Frontal cortex (tissue), 4 donors: Measurements from ENCODE around the gene SSTR4. TPM values are rescaled to one million over a fixed set of nuclear protein-coding genes. Genes with fewer than 3 reads are reported as not detected.
"Not testable (repeated sequence)": the region's sequence is repeated elsewhere in the genome, so short reads cannot be mapped to it uniquely, and the experiment has no call there.

Source experiments
- DNase-seq, 2 donors: peaks; one replicate each; pipeline ENCODE4 v3.0.0; 2012; ENCODE audit warnings: low spot score in 2 of 2
- FAIRE-seq: peaks from 2 replicates; lab custom pipeline; 2012; peaks lifted over from hg19 to GRCh38; lab: Jason Lieb, UNC
- total RNA-seq: library from RNA; depleted of rRNA; stranded (reverse); fragments of >200 nt; gene quantifications from one replicate; pipeline ENCODE4 v1.2.3, GENCODE V29; 2014
- donor health status: control.
- donor health status: control.
- donor health status: control.

SSTR4 gene, protein sequence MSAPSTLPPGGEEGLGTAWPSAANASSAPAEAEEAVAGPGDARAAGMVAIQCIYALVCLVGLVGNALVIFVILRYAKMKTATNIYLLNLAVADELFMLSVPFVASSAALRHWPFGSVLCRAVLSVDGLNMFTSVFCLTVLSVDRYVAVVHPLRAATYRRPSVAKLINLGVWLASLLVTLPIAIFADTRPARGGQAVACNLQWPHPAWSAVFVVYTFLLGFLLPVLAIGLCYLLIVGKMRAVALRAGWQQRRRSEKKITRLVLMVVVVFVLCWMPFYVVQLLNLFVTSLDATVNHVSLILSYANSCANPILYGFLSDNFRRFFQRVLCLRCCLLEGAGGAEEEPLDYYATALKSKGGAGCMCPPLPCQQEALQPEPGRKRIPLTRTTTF
- 0.41 TPM for total RNA-seq

- FAIRE-seq (no peak), DNase-seq (peak in 1 of 2 donors; percentile 44)
These were observed at the start of gene SSTR4 for GRCh38 chr20:23034721-23035671. SSTR4 (plus strand) TSS chr20:23035312; CDS start chr20:23035484, 172 bp downstream.

GRCh38 chr20:22986601-22987000 is 48.5 kb upstream of the SSTR4 start:
- DNase-seq (no peak), FAIRE-seq (no peak)

- FAIRE-seq, DNase-seq: not testable (repeated sequence)
These were observed 43.7 kb upstream of the SSTR4 start for GRCh38 chr20:22991424-22991823.

- no peak for DNase-seq
- FAIRE-seq: no peak
These were observed 41.3 kb upstream of the SSTR4 start for GRCh38 chr20:22993823-22994222.

DNA sequence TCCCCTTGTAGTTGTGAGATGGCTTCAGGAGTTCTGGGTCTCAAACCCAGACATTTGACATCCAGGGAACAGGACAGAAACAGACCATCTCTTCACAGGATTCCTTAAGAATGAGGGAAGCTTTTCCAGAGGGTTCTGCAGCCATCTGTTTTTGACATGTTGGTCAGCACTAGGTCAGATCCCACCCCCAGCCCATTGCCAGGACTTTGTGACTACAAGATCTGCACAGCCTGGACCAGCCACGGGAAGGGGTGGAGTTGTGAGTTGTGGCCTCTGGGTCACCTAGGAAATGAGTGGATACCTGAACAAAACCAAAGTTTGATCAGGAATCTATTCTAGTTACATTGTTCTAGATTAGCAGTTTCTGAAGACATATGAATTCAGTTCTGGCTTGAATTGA is 39.2 kb upstream of the SSTR4 start:
- no peak for FAIRE-seq
- no peak for DNase-seq

GRCh38 chr20:22998476-22998875 is 36.6 kb upstream of the SSTR4 start:
- no peak for FAIRE-seq
- no peak for DNase-seq

DNA sequence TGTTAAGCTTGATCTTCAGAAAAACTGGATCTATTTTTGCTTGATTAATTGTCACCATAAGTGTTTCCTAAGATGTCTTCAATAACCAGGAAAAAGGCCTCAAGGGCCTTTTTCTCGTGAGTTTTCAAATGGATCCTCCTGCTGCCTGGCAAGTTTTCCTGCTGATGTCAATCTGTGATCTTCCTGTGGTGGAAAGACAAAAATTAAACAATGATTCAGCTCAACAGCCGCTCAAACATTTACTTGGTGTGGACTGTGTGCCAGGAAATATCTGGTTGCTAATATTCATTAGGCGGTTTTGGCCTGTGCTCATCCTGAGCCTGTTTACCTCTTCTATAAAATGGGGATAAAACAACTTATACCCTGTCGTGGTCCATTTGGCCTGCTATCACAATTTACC is 35.4 kb upstream of the SSTR4 start:
- no peak for FAIRE-seq
- DNase-seq: no peak

GRCh38 chr20:23000232-23000947 is 34.7 kb upstream of the SSTR4 start:
- FAIRE-seq: no peak
- no peak for DNase-seq

GRCh38 chr20:23002276-23002675 is 32.8 kb upstream of the SSTR4 start:
- no peak for FAIRE-seq
- no peak for DNase-seq

DNA sequence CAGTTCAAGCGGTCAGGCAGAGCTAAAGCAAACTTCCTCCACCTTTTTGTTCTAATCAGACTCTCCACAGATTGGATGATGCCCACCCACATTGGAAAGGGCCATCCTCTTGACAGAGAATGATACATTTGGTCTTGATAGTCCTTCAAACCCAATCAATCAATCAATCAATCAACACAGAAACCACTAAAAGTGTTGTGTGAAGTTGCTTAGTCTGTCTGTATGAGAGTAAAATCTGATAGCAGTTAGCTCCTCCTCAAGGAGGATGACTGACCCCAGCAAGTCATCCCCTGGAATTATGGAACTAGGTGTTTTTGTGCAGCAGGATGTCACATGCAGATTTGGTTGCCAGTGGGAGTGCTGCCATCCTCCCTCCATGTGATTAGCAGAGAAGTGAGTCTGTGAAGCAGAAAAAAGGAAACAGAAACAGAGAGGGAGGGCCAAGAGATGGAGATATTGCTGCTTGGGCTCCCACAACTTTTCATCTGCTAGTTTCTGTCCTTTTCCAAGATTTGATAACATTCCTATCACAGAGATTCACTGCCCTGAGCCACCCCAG is 32.0 kb upstream of the SSTR4 start:
- FAIRE-seq (no peak), DNase-seq (no peak)

- FAIRE-seq: no peak
- DNase-seq: no peak
These were observed 31.1 kb upstream of the SSTR4 start for GRCh38 chr20:23003881-23004460.

DNA sequence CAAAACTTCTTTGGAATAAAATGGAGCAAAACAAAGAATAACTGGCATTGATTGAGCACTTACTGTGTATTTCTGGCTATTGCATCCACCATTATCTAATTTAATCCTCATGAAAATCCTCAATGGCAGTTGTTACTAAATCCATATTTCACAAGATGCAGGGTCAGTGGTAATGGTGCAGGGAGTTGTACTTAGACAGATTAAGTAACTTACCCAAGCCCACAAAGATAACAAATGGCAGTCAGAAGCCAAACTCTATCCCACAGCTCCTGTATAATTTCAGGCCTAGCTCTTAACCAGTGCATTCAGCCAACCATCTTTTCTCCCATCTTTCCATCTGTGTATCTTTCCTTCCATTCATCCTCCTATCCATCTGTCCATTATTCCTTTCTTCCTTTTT is 29.3 kb upstream of the SSTR4 start:
- FAIRE-seq: no peak

DNA sequence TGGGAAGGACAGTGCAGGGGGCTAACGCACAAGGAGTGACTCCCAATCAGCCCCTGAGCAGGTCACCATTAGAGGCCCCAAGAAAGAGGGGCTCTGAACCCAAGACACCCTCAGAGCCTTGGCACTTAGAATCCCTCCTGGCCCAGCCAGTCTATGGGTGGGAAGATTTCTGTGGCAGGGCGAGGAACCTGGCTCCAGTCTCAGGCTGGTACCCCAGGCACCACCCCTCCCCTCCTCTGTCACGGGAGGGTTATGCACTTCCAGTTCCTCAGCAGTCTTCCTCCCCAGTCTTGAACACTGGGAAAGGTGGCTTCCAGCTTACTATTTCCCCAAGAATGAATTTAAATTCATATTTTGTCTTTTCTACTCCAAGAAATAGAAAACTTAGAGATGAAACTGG is 27.6 kb upstream of the SSTR4 start:
- FAIRE-seq: no peak
- DNase-seq: no peak

More for the DNA sequence above, 29.3 kb upstream of the SSTR4 start:
- DNase-seq: no peak

- FAIRE-seq (no peak), DNase-seq (no peak)
These were observed 27.0 kb upstream of the SSTR4 start for GRCh38 chr20:23007886-23008655.

GRCh38 chr20:23008667-23009066 is 26.4 kb upstream of the SSTR4 start:
- no peak for FAIRE-seq
- DNase-seq: no peak

DNA sequence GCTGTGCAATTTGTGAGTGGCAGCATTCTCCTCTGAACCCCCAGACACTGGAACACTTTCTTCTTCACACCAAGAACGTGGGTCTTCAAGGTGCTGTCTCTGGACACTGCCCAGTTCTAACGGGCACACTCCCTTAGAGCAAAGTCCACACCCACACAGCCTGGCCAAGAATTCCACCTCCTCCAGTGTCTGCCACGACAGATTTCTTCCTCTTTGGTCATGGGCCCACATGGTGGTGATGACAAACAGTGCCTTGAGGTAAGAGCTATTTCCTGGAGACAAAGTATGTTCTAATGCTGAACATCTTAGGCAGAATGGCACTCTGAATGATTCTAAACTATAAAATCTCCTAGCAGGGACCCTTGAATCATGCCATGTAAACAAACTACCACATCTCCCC is 25.5 kb upstream of the SSTR4 start:
- DNase-seq: no peak
- FAIRE-seq: no peak

DNA sequence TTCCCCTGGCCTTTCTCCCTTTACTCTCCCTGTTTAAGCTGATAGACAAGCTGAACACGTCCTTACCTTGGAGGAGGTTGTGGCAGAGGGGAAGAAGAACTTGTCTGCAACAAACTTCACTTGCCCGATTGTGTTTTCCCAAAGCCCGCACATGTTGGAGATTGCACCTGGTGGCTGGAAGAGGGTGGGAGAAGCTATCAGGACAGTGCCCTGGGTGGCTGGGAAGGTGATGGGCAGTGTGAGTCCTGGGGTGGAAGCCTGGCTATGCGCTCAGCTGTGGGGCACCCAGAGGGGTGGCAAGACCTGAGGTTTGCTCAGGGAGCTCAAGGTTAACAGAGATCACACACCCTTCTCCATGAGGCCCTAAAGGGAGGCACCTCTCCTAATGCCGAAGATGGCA is 25.0 kb upstream of the SSTR4 start:
- no peak for FAIRE-seq
- DNase-seq: no peak

GRCh38 chr20:23011008-23011721 is 23.9 kb upstream of the SSTR4 start:
- no peak for DNase-seq
- FAIRE-seq: no peak
